ENCODE results near the gene DIP2C.

GRCh38 chr10:653991-654646, 35.3 kb downstream of the DIP2C start:
- no peak for TF ChIP-seq CTCF (IDR thresholded peaks at IDR 0.05)
- peak in 2 of 3 donors; percentile 18 to 24 for TF ChIP-seq POLR2AphosphoS5 (IDR thresholded peaks at IDR 0.05)

All from transverse colon (tissue), 4 donors.